ENCODE results near the gene CALHM4. TPM values are rescaled to one million over a fixed set of nuclear protein-coding genes. Genes with fewer than 3 reads are reported as not detected.

The CALHM4 gene
- total and polyA plus RNA-seq, 2 of the 8 experiments (the other 6 are each of a cell fraction or from before 2014, with no cell fraction given), result not detected

DNA sequence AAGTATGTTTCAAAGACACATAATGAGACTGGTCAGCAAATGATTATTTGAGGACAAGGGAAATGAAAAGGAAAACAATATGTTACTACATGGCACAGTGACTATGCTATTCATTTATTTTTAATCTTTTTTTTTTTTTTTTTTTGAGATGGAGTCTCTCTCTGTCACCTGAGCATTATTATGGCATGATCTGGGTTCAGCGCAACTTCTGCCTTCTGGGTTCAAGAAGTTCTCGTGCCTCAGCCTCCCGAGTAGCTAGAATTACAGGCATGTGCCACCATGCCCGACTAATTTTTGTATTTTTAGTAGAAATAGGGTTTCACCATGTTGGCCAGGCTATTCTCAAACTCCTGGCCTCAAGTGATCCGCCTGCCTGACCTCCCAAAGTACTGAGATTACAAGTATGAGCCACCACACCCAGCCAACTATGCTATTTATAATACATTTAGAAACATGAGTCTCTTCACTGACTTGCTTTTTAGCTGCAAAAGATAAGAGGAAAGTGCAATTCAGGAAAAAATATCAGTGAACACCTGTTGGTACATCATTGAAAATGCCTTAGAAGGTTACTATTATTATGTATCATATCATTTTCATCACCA lies 3.4 kb downstream of the CALHM4 start (continued):
- TF ChIP-seq CHD1 (IDR thresholded peaks at IDR 0.05; ENCODE audit: low read depth, low read length) (no peak), PHF8 (conservative IDR thresholded peaks at IDR 0.05; ENCODE audit: low read depth, low read length) (no peak), NRF1 (IDR thresholded peaks at IDR 0.05; ENCODE audit: low read depth, low read length) (no peak), POLR2AphosphoS5 (IDR thresholded peaks at IDR 0.05; ENCODE audit: low read depth, low read length) (no peak)
